Endothelial cell of umbilical vein (primary cell): Measurements from ENCODE around the gene ABHD11. TPM values are rescaled to one million over a fixed set of nuclear protein-coding genes. Genes with fewer than 3 reads are reported as not detected.

Source experiments
- BruUV-seq: library from RNA; stranded (reverse); fragments of 400-500 nt; replicated peaks from 2 replicates; lab custom pipeline; 2021; lab: Mats Ljungman, UMichigan
- CTCF ChIA-PET: fragments of 300-600, 350-600 bp; sonication (Branson Sonifier 250); formaldehyde crosslinking; loops from one replicate; lab custom pipeline; 2021; ENCODE audit warnings: antibody characterized with exemption, inconsistent platforms; lab: Charles Lee
- POLR2A ChIA-PET: fragments of 300-600, 350-600 bp; sonication (Branson Sonifier 250); formaldehyde crosslinking; loops from one replicate; lab custom pipeline; 2021; ENCODE audit warnings: antibody characterized with exemption, inconsistent platforms; lab: Charles Lee
- DNase-seq: peaks from one replicate; pipeline ENCODE4 v3.0.0-alpha.2; 2011; ENCODE audit warnings: low read depth, low spot score
- FAIRE-seq: peaks from 2 replicates; lab custom pipeline; 2011; peaks lifted over from hg19 to GRCh38; lab: Jason Lieb, UNC
- H2AFZ ChIP-seq: 2 replicates; pipeline ENCODE4 v1.6.0; 2012; ENCODE audit warnings: low read depth, low read length, control low read depth, inconsistent platforms
- H3K27ac ChIP-seq: 2 replicates; pipeline ENCODE4 v1.5.1; 2011; ENCODE audit warnings: low read depth, mild to moderate bottlenecking, control low read depth, low read length, moderate library complexity; ENCODE audit not compliant: insufficient read depth
- H3K27me3 ChIP-seq, 2 experiments: 2 replicates each; pipeline versions ENCODE4 v1.6.0 to v1.6.1; 2011; ENCODE audit warnings: low read length in 2 of 2, mixed read lengths in 1 of 2; ENCODE audit not compliant: control insufficient read depth in 2 of 2, insufficient read depth in 2 of 2
- H3K36me3 ChIP-seq, 2 experiments: 2 replicates in 1 of 2; 3 replicates in 1 of 2; pipeline ENCODE4 v1.5.1; 2011; ENCODE audit warnings: low read length in 2 of 2, mild to moderate bottlenecking in 1 of 2, moderate library complexity in 1 of 2; ENCODE audit not compliant: control insufficient read depth in 2 of 2, insufficient read depth in 2 of 2; ENCODE audit errors: extremely low read depth in 1 of 2
- H3K4me1 ChIP-seq: 3 replicates; pipeline ENCODE4 v1.5.1; 2011; ENCODE audit warnings: mild to moderate bottlenecking, low read length; ENCODE audit not compliant: control insufficient read depth, insufficient read depth; ENCODE audit errors: extremely low read depth
- H3K4me2 ChIP-seq: 2 replicates; pipeline ENCODE4 v1.6.1; 2011; ENCODE audit warnings: low read length, control low read depth, mixed read lengths; ENCODE audit not compliant: insufficient read depth
- H3K4me3 ChIP-seq, 3 experiments: fragments of 200-600 bp in 1 of 3; sonication (generic), shearing (Covaris generic) in 1 of 3; replicated peaks in 1 of 3; 2 replicates each; pipeline ENCODE4 v1.5.1; 2011 to 2016; ENCODE audit warnings: control low read depth in 3 of 3, low read length in 3 of 3, mild to moderate bottlenecking in 2 of 3, inconsistent platforms in 1 of 3, low read depth in 1 of 3, moderate library complexity in 1 of 3; ENCODE audit not compliant: insufficient read depth in 1 of 3
- H3K79me2 ChIP-seq: 2 replicates; pipeline ENCODE4 v1.6.0; 2012; ENCODE audit warnings: low read length, inconsistent platforms; ENCODE audit not compliant: control insufficient read depth, insufficient read depth
- H3K9ac ChIP-seq: replicated peaks from 2 replicates; pipeline ENCODE3; 2011; ENCODE audit warnings: low read length, control low read depth; ENCODE audit not compliant: insufficient read depth; ENCODE audit errors: extremely low read depth
- H3K9me1 ChIP-seq: replicated peaks from 3 replicates; pipeline ENCODE4 v1.6.0; 2011; ENCODE audit warnings: mild to moderate bottlenecking, low read length; ENCODE audit not compliant: control insufficient read depth, insufficient read depth; ENCODE audit errors: extremely low read depth
- H3K9me3 ChIP-seq: replicated peaks from 2 replicates; pipeline ENCODE4 v1.5.1; 2012; ENCODE audit warnings: low read length, inconsistent platforms; ENCODE audit not compliant: control insufficient read depth, insufficient read depth
- H4K20me1 ChIP-seq: replicated peaks from 2 replicates; pipeline ENCODE3; 2011; ENCODE audit warnings: mild to moderate bottlenecking, low read length; ENCODE audit not compliant: control insufficient read depth, insufficient read depth; ENCODE audit errors: extremely low read depth
- EZH2 ChIP-seq: IDR thresholded peaks from 2 replicates; pipeline ENCODE4 v1.6.1; 2012; ENCODE audit warnings: borderline replicate concordance, low read depth, mild to moderate bottlenecking, moderate library complexity, low read length, inconsistent platforms; ENCODE audit not compliant: severe bottlenecking
- FOS ChIP-seq: IDR thresholded peaks from 2 replicates; pipeline ENCODE4 v1.6.1; 2011; ENCODE audit warnings: mild to moderate bottlenecking, low read length, moderate library complexity, borderline replicate concordance; ENCODE audit not compliant: insufficient read depth
- GATA2 ChIP-seq: IDR thresholded peaks from 2 replicates; pipeline ENCODE4 v1.7.0; 2011; ENCODE audit warnings: low read depth, mild to moderate bottlenecking, moderate library complexity, mixed read lengths, low read length; ENCODE audit not compliant: insufficient read length, insufficient read depth
- JUN ChIP-seq: IDR thresholded peaks from 2 replicates; pipeline ENCODE4 v1.6.1; 2011; ENCODE audit warnings: borderline replicate concordance, low read depth; ENCODE audit not compliant: insufficient read length, insufficient read depth
- MYC ChIP-seq: IDR thresholded peaks from one replicate; pipeline ENCODE4 v1.6.1; 2011; ENCODE audit warnings: mild to moderate bottlenecking, low read depth, low read length
- POLR2A ChIP-seq: IDR thresholded peaks from 2 replicates; pipeline ENCODE4 v1.6.1; 2012; ENCODE audit warnings: low read depth, mild to moderate bottlenecking, control low read depth, low read length
- POLR2AphosphoS5 ChIP-seq: IDR thresholded peaks from 2 replicates; pipeline ENCODE4 v1.6.1; 2012; ENCODE audit warnings: low read depth, mild to moderate bottlenecking, control low read depth, low read length, moderate library complexity; ENCODE audit not compliant: insufficient read depth
- dilution Hi-C: fragments of 300-500 bp; cut with MboI; formaldehyde crosslinking; loops from one replicate; pipeline ENCODE4 v1.15.0; 2019; ENCODE audit warnings: low sequenced_read_pairs; ENCODE audit not compliant: extremely low pct_ligation_motif_present
- intact Hi-C: fragments of 100-400 bp; cut with micrococcal nuclease; formaldehyde crosslinking; loops from one replicate; pipeline ENCODE4 v1.10.0; 2022
- polyA plus RNA-seq, 4 experiments: library from polyadenylated mRNA; depleted of rRNA in 3 of 4; stranded (reverse) in 3 of 4; unstranded in 1 of 4; fragments of >200 nt; gene quantifications; 2 replicates each; pipeline versions ENCODE4 v1.2.1 to v1.2.3, GENCODE V29; 2011 to 2012; ENCODE audit warnings: missing spikeins in 1 of 4
- total RNA-seq: library from RNA; stranded (reverse); gene quantifications from 2 replicates; pipeline ENCODE4 v1.2.3, GENCODE V29; 2021
- TF ChIP-seq, protein P1 (sequence below): IDR thresholded peaks from 2 replicates; pipeline ENCODE4 v1.6.1; 2011; ENCODE audit not compliant: insufficient read depth, insufficient read length

ABHD11 gene
- total and polyA plus RNA-seq, 2 donors (not counting 3 experiments of a cell fraction or from before 2014, with no cell fraction given), result 13.3 to 18.4 TPM

- Histone ChIP-seq H3K4me2 (peak within 1 kb of the TSS; percentile 48), H3K4me1 (peaks cover 35% of the 10 kb centered on the region), H4K20me1 (no peaks in the 10 kb centered on the region), H3K9ac (peak within 1 kb of the TSS; percentile 77), H3K9me3 (no peaks in the 10 kb centered on the region), H2AFZ (no peak within 1 kb of the TSS), H3K79me2 (peaks cover 32% of the 10 kb centered on the region), H3K4me3 (peak within 1 kb of the TSS; percentile 42 to 66 (median 57)), H3K36me3 (no peaks in the 10 kb centered on the region), H3K9me1 (no peaks in the 10 kb centered on the region), H3K27ac (peak within 1 kb of the TSS; percentile 98), H3K27me3 (no peaks in the 10 kb centered on the region)
- TF ChIP-seq, protein P1, sequence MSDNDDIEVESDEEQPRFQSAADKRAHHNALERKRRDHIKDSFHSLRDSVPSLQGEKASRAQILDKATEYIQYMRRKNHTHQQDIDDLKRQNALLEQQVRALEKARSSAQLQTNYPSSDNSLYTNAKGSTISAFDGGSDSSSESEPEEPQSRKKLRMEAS, result no peak
- TF ChIP-seq POLR2A (peak; percentile 77), POLR2AphosphoS5 (peak; percentile 76), EZH2 (no peak)
- intact Hi-C loops (loop anchor here (1.0 kb wide), 3 partner anchors 12 to 132 kb away; partner anchors contain the start of genes BUD23 and DNAJC30), dilution Hi-C loops (no loop called here)
- ChIA-PET CTCF (interaction anchor here (1.0 to 8.6 kb wide), 4 partner anchors 13 to 108 kb away, joined by 3 to 270 read pairs (median 4); no protein-coding TSS in a partner anchor), POLR2A (interaction anchor here (0.7 kb wide), 1 partner anchor 15 kb away, joined by 3 read pairs; no protein-coding TSS in a partner anchor)
- BruUV-seq, result TSS peak; percentile 61
- DNase-seq, result peak; percentile 55
- FAIRE-seq, result peak; percentile 42
Measured at GRCh38 chr7:73718905-73719805, 19.4 kb downstream of the ABHD11 start, which contains the start of gene STX1A. Gene STX1A, minus strand, starts transcription at chr7:73719669. Its CDS starts 38 bp downstream, at chr7:73719631.

DNA sequence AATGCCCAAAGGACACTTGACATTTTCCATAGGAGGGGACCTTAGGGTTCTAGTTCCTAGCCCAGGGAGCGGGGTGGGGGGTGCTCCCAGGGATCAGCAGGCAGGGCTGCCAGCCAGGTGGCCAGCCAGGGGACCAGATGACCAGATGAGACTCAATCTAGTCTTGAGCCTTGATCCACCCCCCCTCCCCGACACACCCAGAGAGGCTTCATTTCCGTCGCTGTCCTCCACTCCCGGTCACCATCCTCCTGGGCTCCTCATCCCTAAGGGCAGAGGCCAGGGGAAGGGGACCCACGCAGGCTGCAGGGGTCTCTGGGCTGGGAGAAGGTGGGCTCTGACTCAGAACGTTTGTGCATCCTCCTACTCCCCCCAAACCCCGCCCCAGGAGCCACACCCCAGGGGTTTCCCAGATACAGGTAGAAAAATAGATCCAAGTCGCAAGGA is 20.1 kb downstream of the ABHD11 start:
- peak overlapping the region; percentile 42 to 66 (median 57) for H3K4me3 ChIP-seq
- H3K36me3 ChIP-seq, result no peaks in the 10 kb centered on the region
- no peak for TF ChIP-seq MYC
- no peak for TF ChIP-seq JUN
- no peak for TF ChIP-seq FOS
- TF ChIP-seq GATA2, result no peak
- TF ChIP-seq, protein P1, result no peak
- no peak for TF ChIP-seq POLR2AphosphoS5
- no peak for TF ChIP-seq EZH2
- TF ChIP-seq POLR2A, result no peak
- POLR2A ChIA-PET, result no interaction called here
- dilution Hi-C loops, result no loop called here
- H3K27me3 ChIP-seq, result no peaks in the 10 kb centered on the region
- no peaks in the 10 kb centered on the region for H3K9me1 ChIP-seq
- H3K4me1 ChIP-seq, result peaks cover 35% of the 10 kb centered on the region
- H3K27ac ChIP-seq, result peak overlapping the region; percentile 98
- intact Hi-C loops, result loop anchor here (1.0 kb wide), 3 partner anchors 11 to 133 kb away; partner anchors contain the start of genes BUD23 and DNAJC30
- H4K20me1 ChIP-seq, result no peaks in the 10 kb centered on the region
- H3K9me3 ChIP-seq, result no peaks in the 10 kb centered on the region
- peak overlapping the region; percentile 77 for H3K9ac ChIP-seq
- no TSS peak for BruUV-seq
- peak overlapping the region; percentile 48 for H3K4me2 ChIP-seq
- no peak overlapping the region for H2AFZ ChIP-seq
- CTCF ChIA-PET, result interaction anchor here (1.0 to 3.4 kb wide), 4 partner anchors 14 to 111 kb away, joined by 5 to 26 read pairs (median 17); no protein-coding TSS in a partner anchor
- peaks cover 37% of the 10 kb centered on the region for H3K79me2 ChIP-seq
- DNase-seq, result no peak
- no peak for FAIRE-seq
